ENCODE measurements around the gene NID2.
A peak's percentile ranks its signal among the peaks of the same experiment; 100 is the strongest.

Gene NID2

GRCh38 chr14:52002542-52002941, 66.3 kb downstream of the NID2 start:
- H3K27ac ChIP-seq: no peak overlapping the region
- peaks cover 80% of the 10 kb centered on the region for H3K36me3 ChIP-seq
- TF ChIP-seq, protein P1, sequence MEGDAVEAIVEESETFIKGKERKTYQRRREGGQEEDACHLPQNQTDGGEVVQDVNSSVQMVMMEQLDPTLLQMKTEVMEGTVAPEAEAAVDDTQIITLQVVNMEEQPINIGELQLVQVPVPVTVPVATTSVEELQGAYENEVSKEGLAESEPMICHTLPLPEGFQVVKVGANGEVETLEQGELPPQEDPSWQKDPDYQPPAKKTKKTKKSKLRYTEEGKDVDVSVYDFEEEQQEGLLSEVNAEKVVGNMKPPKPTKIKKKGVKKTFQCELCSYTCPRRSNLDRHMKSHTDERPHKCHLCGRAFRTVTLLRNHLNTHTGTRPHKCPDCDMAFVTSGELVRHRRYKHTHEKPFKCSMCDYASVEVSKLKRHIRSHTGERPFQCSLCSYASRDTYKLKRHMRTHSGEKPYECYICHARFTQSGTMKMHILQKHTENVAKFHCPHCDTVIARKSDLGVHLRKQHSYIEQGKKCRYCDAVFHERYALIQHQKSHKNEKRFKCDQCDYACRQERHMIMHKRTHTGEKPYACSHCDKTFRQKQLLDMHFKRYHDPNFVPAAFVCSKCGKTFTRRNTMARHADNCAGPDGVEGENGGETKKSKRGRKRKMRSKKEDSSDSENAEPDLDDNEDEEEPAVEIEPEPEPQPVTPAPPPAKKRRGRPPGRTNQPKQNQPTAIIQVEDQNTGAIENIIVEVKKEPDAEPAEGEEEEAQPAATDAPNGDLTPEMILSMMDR (IDR thresholded peaks at IDR 0.05; ENCODE audit: low read depth, low read length): no peak
- DNase-seq: no peak
- no peaks in the 10 kb centered on the region for H3K27me3 ChIP-seq (ENCODE audit: insufficient read depth, low read depth, severe bottlenecking)
- H3K9me3 ChIP-seq (ENCODE audit: severe bottlenecking): no peaks in the 10 kb centered on the region
- no peak overlapping the region for H3K4me3 ChIP-seq (ENCODE audit: low read depth, low read length)

DNA sequence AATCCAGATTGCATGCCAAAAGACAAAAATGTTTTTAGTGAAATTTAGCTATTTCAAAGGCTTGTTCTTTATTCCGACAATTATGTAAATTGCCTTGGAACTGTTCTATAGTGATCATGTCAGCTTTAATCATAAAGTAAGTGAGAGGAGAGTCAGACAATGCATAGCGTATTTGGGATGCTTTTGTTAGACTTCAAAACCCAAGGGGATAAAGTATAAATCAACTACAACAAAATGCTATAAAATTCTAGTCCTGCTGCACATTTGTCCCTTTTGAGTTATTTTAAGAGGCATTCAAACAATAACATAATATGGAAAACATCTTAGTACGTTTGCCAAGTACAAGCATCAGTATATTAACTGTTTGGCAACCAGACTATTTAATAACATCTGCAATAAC, 68.2 kb downstream of the NID2 start:
- TF ChIP-seq, protein P1 (IDR thresholded peaks at IDR 0.05; ENCODE audit: low read depth, low read length): no peak
- Histone ChIP-seq H3K4me3 (ENCODE audit: low read depth, low read length) (no peak overlapping the region), H3K9me3 (ENCODE audit: severe bottlenecking) (no peaks in the 10 kb centered on the region), H3K36me3 (peaks cover 78% of the 10 kb centered on the region), H3K27me3 (ENCODE audit: insufficient read depth, low read depth, severe bottlenecking) (no peaks in the 10 kb centered on the region), H3K27ac (no peak overlapping the region)
- DNase-seq: no peak

- Histone ChIP-seq H3K27me3 (ENCODE audit: insufficient read depth, low read depth, severe bottlenecking) (no peaks in the 10 kb centered on the region), H3K9me3 (ENCODE audit: severe bottlenecking) (no peaks in the 10 kb centered on the region), H3K4me3 (ENCODE audit: low read depth, low read length) (no peak overlapping the region), H3K36me3 (peaks cover 77% of the 10 kb centered on the region), H3K27ac (no peak overlapping the region)
- no peak for DNase-seq
- TF ChIP-seq, protein P1 (IDR thresholded peaks at IDR 0.05; ENCODE audit: low read depth, low read length): no peak
These were observed 68.8 kb downstream of the NID2 start for GRCh38 chr14:52000019-52000582.

DNA sequence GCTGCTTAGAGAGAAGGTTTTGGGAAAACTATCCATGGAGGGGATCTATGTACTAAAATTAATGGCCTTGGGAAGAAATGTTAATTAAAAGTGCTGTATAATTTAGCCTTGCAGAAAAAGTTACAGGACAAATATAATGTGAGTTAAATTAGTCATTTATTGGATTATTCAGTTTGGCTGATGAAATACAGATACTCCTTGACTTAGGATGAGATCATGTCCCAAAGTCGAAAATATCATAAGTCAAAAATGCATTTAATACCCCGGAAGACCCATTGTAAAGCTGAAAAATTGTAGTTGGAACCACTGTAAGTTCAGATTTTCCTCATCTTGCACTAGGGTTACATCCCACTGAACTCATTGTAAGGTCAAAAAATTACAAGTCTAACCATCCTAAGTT, 69.8 kb downstream of the NID2 start:
- no peaks in the 10 kb centered on the region for H3K27me3 ChIP-seq (ENCODE audit: insufficient read depth, low read depth, severe bottlenecking)
- no peaks in the 10 kb centered on the region for H3K9me3 ChIP-seq (ENCODE audit: severe bottlenecking)
- peaks cover 77% of the 10 kb centered on the region for H3K36me3 ChIP-seq
- no peak overlapping the region for H3K4me3 ChIP-seq (ENCODE audit: low read depth, low read length)
- no peak overlapping the region for H3K27ac ChIP-seq
- TF ChIP-seq, protein P1 (IDR thresholded peaks at IDR 0.05; ENCODE audit: low read depth, low read length): no peak
- DNase-seq: no peak

- DNase-seq: no peak
- no peaks in the 10 kb centered on the region for H3K27me3 ChIP-seq (ENCODE audit: insufficient read depth, low read depth, severe bottlenecking)
- H3K27ac ChIP-seq: no peak overlapping the region
- TF ChIP-seq, protein P1 (IDR thresholded peaks at IDR 0.05; ENCODE audit: low read depth, low read length): no peak
- no peak overlapping the region for H3K4me3 ChIP-seq (ENCODE audit: low read depth, low read length)
- H3K9me3 ChIP-seq (ENCODE audit: severe bottlenecking): no peaks in the 10 kb centered on the region
- H3K36me3 ChIP-seq: peaks cover 77% of the 10 kb centered on the region
These were observed 70.5 kb downstream of the NID2 start for GRCh38 chr14:51998348-51998747.

DNA sequence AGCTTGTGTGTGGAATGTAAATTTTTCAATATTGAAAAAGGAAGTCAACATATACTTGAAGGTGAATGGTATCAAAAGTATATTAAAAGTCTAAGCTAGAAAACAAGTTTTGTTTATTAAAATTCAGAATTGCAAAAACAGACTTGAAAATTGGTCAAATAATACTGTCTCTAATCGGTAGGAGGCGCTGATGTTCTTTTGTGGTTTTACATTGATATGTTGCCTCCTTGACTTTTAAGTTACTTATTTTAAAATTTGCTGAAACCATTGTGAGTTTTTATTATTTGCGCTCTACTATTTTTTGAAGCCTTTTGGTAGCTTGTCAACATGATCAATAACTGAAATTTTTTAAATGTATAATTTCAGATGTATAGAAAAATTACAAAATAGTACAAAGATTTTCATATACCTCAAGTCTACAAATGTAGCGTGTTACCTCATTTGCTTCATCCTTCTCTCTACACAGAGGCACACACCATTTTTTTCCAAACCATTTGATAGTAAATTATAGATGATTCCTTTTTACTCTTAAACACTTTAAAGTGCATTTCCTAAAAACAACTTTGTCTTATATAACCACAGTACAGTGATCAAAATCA, 72.6 kb downstream of the NID2 start:
- H3K27me3 ChIP-seq (ENCODE audit: insufficient read depth, low read depth, severe bottlenecking): no peaks in the 10 kb centered on the region
- H3K27ac ChIP-seq: no peak overlapping the region
- DNase-seq: no peak
- peaks cover 76% of the 10 kb centered on the region for H3K36me3 ChIP-seq
- TF ChIP-seq, protein P1 (IDR thresholded peaks at IDR 0.05; ENCODE audit: low read depth, low read length): 0 out of 2 replicates have a peak, but pooled peaks have one; percentile 21
- H3K4me3 ChIP-seq (ENCODE audit: low read depth, low read length): no peak overlapping the region
- H3K9me3 ChIP-seq (ENCODE audit: severe bottlenecking): no peaks in the 10 kb centered on the region

All from WERI-Rb-1 (cell line).